SW480 (cell line): Measurements from ENCODE around the gene CCDC66.

Experiments
- DNase-seq: peaks from one replicate; pipeline ENCODE4 v3.0.0-alpha.2; 2016; ENCODE audit warnings: low spot score

CCDC66 gene

GRCh38 chr3:56621681-56622080, 64.7 kb downstream of the CCDC66 start:
- no peak for DNase-seq

- DNase-seq = no peak
Measured at GRCh38 chr3:56622381-56622780, 65.4 kb downstream of the CCDC66 start.

GRCh38 chr3:56624725-56625124, 67.8 kb downstream of the CCDC66 start:
- DNase-seq = no peak

GRCh38 chr3:56629047-56629446, 72.1 kb downstream of the CCDC66 start:
- no peak for DNase-seq

GRCh38 chr3:56629451-56629850, 72.5 kb downstream of the CCDC66 start:
- DNase-seq = no peak

- no peak for DNase-seq
Measured at GRCh38 chr3:56630966-56631365, 74.0 kb downstream of the CCDC66 start.

- no peak for DNase-seq
Measured at GRCh38 chr3:56633181-56633580, 76.2 kb downstream of the CCDC66 start.

GRCh38 chr3:56633602-56634535, 76.9 kb downstream of the CCDC66 start:
- DNase-seq = no peak

GRCh38 chr3:56645407-56645806, 88.4 kb downstream of the CCDC66 start:
- no peak for DNase-seq

GRCh38 chr3:56654460-56654859, 97.5 kb downstream of the CCDC66 start:
- no peak for DNase-seq

- no peak for DNase-seq
Measured at GRCh38 chr3:56655709-56656108, 98.7 kb downstream of the CCDC66 start.

GRCh38 chr3:56664823-56665222, 107.8 kb downstream of the CCDC66 start:
- DNase-seq = no peak

- DNase-seq = no peak
Measured at GRCh38 chr3:56667973-56668579, 111.1 kb downstream of the CCDC66 start.
